VCaP (cell line): ENCODE measurements around the gene CADM2.

Experiments used
- H3K27ac ChIP-seq: fragments of 450-650 bp; 2 replicates; pipeline ENCODE4 v1.5.1; 2017
- CTCF ChIP-seq: fragments of 450-650 bp; conservative IDR thresholded peaks from 2 replicates; pipeline ENCODE4 v1.5.1; 2017; ENCODE audit warnings: mild to moderate bottlenecking, moderate library complexity

Gene CADM2

GRCh38 chr3:85342915-85343314 is 384.1 kb downstream of the CADM2 start:
- TF ChIP-seq CTCF = peak; percentile 90
- H3K27ac ChIP-seq = no peak overlapping the region

DNA sequence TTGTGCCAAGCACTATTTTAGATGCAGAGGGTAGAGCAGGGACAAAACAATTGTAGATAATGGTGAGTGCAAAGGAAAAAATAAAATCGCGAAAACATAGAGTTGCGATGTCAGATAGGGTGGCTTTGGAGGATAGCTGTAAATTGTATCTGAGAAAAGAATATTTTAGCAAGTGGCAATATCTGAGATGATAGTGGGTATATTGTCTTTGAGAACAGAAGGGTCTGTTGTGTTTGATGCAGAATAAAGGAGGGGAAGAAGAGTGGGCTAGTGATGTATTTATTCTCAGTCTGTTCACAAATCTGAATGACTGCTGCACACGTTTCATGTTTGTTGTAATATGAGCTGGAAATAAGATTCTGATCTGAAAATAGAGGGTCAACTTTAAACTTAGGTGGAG is 396.8 kb downstream of the CADM2 start:
- no peak overlapping the region for H3K27ac ChIP-seq
- no peak for TF ChIP-seq CTCF

GRCh38 chr3:85360742-85361387 is 402.1 kb downstream of the CADM2 start:
- TF ChIP-seq CTCF = peak; percentile 93
- no peak overlapping the region for H3K27ac ChIP-seq

- TF ChIP-seq CTCF = no peak
Observed at GRCh38 chr3:85364296-85364909, 405.6 kb downstream of the CADM2 start.

DNA sequence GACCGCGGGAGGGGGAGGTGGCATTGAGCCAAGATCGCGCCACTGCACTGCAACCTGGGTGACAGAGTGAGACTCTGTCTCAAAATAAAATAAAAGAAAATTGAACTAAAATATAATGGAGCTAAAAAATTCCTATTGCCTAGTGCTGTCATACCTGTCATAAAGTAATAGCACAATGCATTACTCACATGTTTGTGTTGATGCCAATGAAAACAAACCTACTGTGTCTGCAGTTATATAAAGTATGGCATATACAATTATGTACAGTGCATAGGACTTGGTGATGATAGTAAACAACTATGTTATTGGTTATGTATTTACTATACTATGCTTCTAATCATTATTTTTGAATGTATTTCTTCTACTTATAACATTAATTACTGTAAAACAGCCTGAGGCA is 411.6 kb downstream of the CADM2 start:
- TF ChIP-seq CTCF = no peak
- no peak overlapping the region for H3K27ac ChIP-seq

More at GRCh38 chr3:85364296-85364909, 405.6 kb downstream of the CADM2 start:
- no peak overlapping the region for H3K27ac ChIP-seq

- TF ChIP-seq CTCF = no peak
- no peak overlapping the region for H3K27ac ChIP-seq
Observed at GRCh38 chr3:85376131-85376530, 417.3 kb downstream of the CADM2 start.

- H3K27ac ChIP-seq = no peak overlapping the region
- no peak for TF ChIP-seq CTCF
Observed at GRCh38 chr3:85377115-85377514, 418.3 kb downstream of the CADM2 start.
